HS-5 (cell line): ENCODE results near the gene HNF1A.
"Not testable (repeated sequence)": the region's sequence is repeated elsewhere in the genome, so short reads cannot be mapped to it uniquely, and the experiment has no call there.

Source experiments
- DNase-seq: peaks from one replicate; pipeline ENCODE4 v3.0.0-alpha.2; 2012; ENCODE audit warnings: low read depth

The HNF1A gene, protein sequence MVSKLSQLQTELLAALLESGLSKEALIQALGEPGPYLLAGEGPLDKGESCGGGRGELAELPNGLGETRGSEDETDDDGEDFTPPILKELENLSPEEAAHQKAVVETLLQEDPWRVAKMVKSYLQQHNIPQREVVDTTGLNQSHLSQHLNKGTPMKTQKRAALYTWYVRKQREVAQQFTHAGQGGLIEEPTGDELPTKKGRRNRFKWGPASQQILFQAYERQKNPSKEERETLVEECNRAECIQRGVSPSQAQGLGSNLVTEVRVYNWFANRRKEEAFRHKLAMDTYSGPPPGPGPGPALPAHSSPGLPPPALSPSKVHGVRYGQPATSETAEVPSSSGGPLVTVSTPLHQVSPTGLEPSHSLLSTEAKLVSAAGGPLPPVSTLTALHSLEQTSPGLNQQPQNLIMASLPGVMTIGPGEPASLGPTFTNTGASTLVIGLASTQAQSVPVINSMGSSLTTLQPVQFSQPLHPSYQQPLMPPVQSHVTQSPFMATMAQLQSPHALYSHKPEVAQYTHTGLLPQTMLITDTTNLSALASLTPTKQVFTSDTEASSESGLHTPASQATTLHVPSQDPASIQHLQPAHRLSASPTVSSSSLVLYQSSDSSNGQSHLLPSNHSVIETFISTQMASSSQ

GRCh38 chr12:120978296-120979219, at the start of gene HNF1A:
Gene HNF1A, plus strand, starts transcription at chr12:120978543. Its CDS starts 226 bp downstream, at chr12:120978769.
- DNase-seq: no peak

- no peak for DNase-seq
Measured at GRCh38 chr12:120928864-120929652, 49.3 kb upstream of the HNF1A start.

DNA sequence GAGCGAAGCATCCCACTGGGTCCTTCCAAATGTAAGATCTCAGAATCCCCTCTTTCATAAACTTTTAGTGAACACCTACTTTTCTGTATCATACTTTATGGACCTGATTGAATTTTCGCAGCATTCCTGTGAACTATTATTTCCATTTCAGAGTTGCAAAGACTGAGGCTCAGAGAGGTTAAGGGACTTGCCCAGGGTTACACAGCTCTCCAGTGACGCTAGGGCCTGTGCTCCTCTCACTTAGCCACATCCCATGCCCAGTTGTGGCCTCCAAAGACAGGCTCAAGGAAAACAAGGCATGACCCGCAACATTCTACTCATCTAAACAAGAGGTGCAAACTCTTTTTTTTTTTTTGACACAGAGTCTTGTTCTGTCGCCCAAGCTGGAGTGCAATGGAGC, 48.3 kb upstream of the HNF1A start:
- no peak for DNase-seq

DNA sequence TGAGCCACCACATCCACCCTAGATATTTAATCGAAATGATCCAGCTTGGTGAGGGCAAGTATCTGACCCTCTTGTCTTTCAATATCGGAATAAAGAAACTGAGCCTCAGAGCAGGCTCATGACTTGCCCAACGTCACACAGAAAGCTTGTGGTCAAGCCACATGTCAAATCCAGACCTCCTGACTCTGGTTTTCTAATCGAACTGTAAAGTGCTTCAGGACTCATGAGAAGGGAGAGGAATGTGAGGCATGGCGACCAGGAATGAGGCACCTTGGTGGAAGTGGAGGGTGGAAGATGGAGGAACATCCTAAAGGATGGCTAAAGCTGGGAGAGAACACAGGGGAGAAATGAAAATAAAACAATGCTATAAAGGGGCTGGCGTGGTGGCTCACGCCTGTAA, 46.3 kb upstream of the HNF1A start:
- DNase-seq: no peak

DNA sequence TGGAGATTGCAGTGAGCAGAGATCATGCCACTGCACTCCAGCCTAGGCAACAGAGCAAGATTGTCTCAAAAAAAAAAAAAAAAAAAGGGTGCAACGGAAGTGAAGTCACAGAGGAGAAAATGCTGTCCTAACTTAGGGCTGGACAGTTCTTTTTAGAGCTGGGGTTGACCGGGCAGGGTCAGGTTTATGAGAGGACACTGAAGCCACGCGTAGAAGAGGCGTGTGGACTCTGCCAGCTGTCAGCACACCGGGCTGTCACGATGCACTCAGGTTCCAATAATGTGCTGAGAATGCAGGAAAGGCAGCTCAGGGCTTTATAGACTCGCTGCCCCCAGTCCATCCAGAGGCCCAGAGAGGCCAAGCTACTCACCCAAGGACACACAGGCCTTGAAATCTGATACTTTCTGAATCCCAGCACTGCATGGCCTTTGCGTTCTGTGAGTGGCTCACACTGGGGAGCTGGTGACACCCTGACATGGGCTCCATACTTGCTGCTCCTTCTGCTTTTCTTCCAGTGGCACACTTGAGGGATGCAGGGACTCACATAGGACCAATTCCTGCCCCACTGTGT, 45.3 kb upstream of the HNF1A start:
- DNase-seq: no peak

DNA sequence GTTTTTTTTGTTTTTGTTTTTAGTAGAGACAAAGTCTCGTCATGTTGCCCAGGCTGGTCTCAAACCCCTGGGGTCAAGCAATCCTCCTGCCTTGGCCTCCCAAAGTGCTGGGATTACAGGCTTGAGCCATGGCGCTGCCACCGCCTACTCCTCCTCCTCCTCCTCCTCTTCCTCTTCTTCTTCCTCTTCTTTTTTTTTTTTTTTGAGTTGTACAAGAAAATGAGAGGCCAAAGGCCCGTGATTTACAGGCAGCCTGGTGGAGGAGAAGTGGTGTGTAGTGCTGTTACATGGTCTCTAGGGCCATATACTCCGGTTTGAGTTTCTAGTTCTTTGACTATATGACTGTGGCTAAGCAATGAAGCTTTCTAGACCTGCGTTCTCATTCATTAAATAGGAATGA, 44.6 kb upstream of the HNF1A start:
- DNase-seq: no peak

GRCh38 chr12:120936197-120936596, 42.1 kb upstream of the HNF1A start:
- no peak for DNase-seq

- no peak for DNase-seq
Measured at GRCh38 chr12:120938496-120938895, 39.8 kb upstream of the HNF1A start.

- DNase-seq: no peak
Measured at GRCh38 chr12:120939523-120939922, 38.8 kb upstream of the HNF1A start.

DNA sequence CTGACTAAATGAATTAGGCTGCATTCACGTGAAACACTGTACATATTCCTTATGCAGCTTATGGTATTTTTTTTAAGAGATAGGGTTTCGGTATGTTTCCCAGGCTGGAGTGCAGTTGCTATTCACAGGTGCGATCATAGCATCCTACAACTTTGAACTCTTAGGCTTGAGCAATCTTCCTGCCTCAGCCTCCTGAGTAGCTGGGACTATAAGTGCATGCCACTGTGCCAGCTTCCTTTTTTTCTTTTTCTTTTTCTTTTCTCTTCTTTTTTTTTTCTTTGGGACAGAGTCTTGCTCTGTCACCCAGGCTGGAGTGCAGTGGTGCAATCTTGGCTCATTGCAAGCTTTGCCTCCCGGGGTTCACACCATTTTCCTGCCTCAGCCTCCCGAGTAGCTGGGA, 38.3 kb upstream of the HNF1A start:
- DNase-seq: no peak

GRCh38 chr12:120940799-120941198, 37.5 kb upstream of the HNF1A start:
- DNase-seq: no peak

DNA sequence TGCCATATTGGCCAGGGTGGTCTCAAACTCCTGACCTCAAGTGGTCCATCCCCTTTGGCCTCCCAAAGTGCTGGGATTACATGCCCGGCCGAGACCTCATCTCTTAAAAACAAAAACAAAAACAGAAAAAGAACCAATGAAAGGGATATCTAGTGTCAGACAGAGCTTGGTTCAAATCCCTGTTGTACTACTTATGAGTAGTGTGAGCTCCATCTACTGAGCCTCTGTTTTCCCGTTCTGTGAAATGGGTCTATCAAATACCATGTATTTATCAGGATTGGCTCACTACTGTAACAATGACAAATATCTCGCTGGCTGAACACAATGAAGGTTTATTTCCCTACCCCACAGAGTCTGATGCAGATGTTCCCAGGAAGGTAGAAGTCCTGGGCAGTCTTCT, 36.9 kb upstream of the HNF1A start:
- DNase-seq: no peak

GRCh38 chr12:120941846-120942405, 36.4 kb upstream of the HNF1A start:
- no peak for DNase-seq

DNA sequence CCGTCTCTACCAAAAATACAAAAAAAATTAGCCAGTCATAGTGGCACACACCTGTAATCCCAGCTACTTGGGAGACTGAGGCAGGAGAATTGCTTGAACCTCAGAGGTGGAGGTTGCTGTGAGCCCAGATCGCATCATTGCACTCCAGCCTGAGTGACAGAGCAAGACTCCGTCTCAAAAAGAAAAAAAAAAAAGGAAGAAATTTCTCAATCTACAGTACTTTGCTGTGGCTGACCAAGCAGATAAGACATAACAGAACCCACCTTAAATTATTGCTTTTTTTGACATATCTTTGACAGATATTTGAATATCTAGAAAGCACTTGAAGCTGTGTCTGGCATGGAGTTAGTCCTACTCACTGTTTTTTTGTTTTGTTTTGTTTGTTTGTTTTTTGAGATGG, 34.9 kb upstream of the HNF1A start:
- DNase-seq: no peak

DNA sequence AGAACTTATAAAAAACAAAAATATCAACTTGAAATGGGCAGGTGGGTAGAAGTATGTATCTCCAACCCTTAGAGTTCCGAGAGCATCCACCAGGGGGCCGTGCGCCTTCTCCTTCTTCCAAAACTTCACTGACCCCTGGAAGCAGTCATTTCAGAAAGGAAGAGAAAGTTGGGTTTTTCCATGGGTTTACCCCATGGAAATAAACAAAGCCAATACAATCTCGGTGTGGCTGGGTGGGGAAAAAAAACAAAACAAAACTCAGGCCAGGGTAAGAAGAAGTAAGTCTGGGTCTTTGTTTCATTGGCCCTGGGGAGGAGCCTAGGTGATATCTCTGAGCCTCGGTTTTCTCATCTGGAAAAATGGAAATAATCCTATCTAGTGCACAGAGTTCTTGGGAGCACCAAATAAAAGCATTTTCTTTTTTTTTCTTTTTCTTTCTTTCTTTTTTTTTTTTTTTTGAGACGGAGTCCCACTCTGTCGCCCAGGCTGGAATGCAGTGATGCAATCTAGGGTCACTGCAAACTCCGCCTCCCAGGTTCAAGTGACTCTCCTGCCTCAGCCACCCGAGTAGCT, 33.6 kb upstream of the HNF1A start:
- peak; percentile 10 for DNase-seq

GRCh38 chr12:120945516-120945915, 32.8 kb upstream of the HNF1A start:
- not testable (repeated sequence) for DNase-seq

GRCh38 chr12:120950260-120950799, 28.0 kb upstream of the HNF1A start:
- not testable (repeated sequence) for DNase-seq

DNA sequence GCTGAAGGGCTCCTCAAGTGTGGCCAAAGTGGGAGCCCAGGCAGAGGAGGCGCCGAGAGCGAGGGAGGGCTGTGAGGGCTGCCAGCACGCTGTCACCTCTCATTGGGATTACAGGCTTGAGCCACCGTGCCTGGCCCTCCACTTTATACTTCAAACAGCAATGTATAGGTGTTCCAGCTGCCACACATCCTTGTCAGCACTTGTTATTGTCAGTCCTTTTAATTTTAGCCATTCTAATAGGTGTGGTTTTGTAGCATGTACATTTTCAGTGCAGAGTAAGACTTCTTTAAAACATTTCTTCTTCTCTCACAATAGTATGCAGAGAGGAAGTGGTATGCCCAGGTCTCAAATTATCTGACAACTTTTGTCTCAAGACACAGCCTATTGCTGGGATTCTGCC, 27.5 kb upstream of the HNF1A start:
- no peak for DNase-seq

DNA sequence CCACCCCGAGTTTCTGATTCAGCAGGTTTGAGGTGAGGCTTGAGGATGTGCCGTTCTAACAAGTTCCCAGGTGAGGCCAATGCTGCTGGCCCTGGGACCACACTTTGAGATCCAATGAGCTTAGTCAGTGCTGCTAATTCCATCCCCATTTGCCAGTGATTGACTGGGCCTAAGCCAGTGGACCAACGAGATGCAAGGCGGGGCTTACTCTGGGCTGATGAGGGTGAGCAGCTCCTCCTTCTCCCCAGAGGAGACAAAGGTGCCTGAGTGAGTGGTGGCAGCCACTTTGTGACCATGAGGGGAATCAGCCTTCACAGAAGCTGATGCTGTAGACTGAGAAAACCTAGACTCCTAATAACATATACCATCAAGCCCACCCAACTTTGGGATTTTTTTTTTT, 23.1 kb upstream of the HNF1A start:
- DNase-seq: no peak

GRCh38 chr12:120956579-120957300, 21.6 kb upstream of the HNF1A start:
- DNase-seq: no peak
